ENCODE data around the gene UGT1A6. TPM values are rescaled to one million over a fixed set of nuclear protein-coding genes. Genes with fewer than 3 reads are reported as not detected.

The UGT1A6 gene
- total and polyA plus RNA-seq, 2 of the 13 experiments (the other 11 are each of a cell fraction or from before 2014, with no cell fraction given): 0.25 TPM; not detected in 1

- Histone ChIP-seq H4K20me1 (ENCODE audit: insufficient read depth, low read length) (no peaks in the 10 kb centered on the region), H3K79me2 (ENCODE audit: insufficient read depth, low read length) (no peaks in the 10 kb centered on the region), H3K27ac (ENCODE audit: extremely low read length, insufficient read depth, low read length) (no peak within 1 kb of the TSS), H3K9me3 (ENCODE audit: low read length) (no peaks in the 10 kb centered on the region), H3K36me3 (replicated peaks in 1 of 2; ENCODE audit: control insufficient read depth in 1 of 2, insufficient read depth in 2 of 2, low read length in 2 of 2) (no peaks in the 10 kb centered on the region), H3K9ac (ENCODE audit: insufficient read depth, low read depth, low read length) (no peak within 1 kb of the TSS), H3K4me1 (ENCODE audit: insufficient read depth, low read length) (peaks cover 46% of the 10 kb centered on the region), H3K27me3 (ENCODE audit: control insufficient read depth in 1 of 2, insufficient read depth in 2 of 2, low read length in 2 of 2) (peaks cover 9 to 74% of the 10 kb centered on the region in 2 experiments; a peak in 3 of 5 replicates), H2AFZ (ENCODE audit: low read length) (no peak within 1 kb of the TSS), H3K4me3 (replicated peaks in 1 of 3; ENCODE audit: insufficient read depth in 1 of 3, low read depth in 2 of 3, low read length in 3 of 3) (no peak within 1 kb of the TSS), H3K4me2 (ENCODE audit: low read depth, low read length) (no peak within 1 kb of the TSS)
- ChIA-PET CTCF (ENCODE audit: low intra/inter-chr PET ratio, low total read pairs) (no interaction called here), POLR2A (no interaction called here)
- FAIRE-seq: no peak
- no TSS peak for BruUV-seq (replicated peaks)
- in situ Hi-C loops (cut with HindIII; ENCODE audit: extremely low pct_ligation_motif_present, low pct_unique_long_range_greater_than_20kb) (no loop called here), intact Hi-C loops (cut with micrococcal nuclease; ENCODE audit: unreplicated experiment) (no loop called here)
- peak; percentile 30 for DNase-seq (ENCODE audit: low spot score)
- peak; percentile 13; the same call in 1 of the 3 replicates for ATAC-seq
- 62% methylated on average over 6 of the region's 6 CpGs for WGBS (ENCODE audit: low lambda C conversion rate)
- TF ChIP-seq NFKBIZ (CRISPR knock-in tag; IDR thresholded peaks at IDR 0.05) (no peak), ZNF674 (CRISPR knock-in tag; IDR thresholded peaks at IDR 0.05; ENCODE audit: low read depth) (no peak), EED (CRISPR knock-in tag; IDR thresholded peaks at IDR 0.05) (no peak), THAP11 (CRISPR knock-in tag; IDR thresholded peaks at IDR 0.05) (no peak), MED8 (CRISPR knock-in tag; IDR thresholded peaks at IDR 0.05; ENCODE audit: insufficient replicate concordance) (no peak), ELF4 (CRISPR knock-in tag; IDR thresholded peaks at IDR 0.05; ENCODE audit: borderline replicate concordance) (no peak), THAP8 (CRISPR knock-in tag; IDR thresholded peaks at IDR 0.05; ENCODE audit: borderline replicate concordance) (no peak), TEAD3 (CRISPR knock-in tag; optimal IDR thresholded peaks at IDR 0.05; ENCODE audit: borderline replicate concordance) (no peak), ARNT2 (CRISPR knock-in tag; IDR thresholded peaks at IDR 0.05; ENCODE audit: low read depth) (no peak), GATAD2A (CRISPR knock-in tag; IDR thresholded peaks at IDR 0.05) (0 out of 2 replicates have a peak, but pooled peaks have one; percentile 22), ZBTB38 (CRISPR knock-in tag; IDR thresholded peaks at IDR 0.05) (peak; percentile 34; the same call in 1 of the 2 replicates), ZNF678 (CRISPR knock-in tag; IDR thresholded peaks at IDR 0.05) (no peak), ZNF549 (CRISPR knock-in tag; IDR thresholded peaks at IDR 0.05) (no peak), REST (IDR thresholded peaks at IDR 0.05; ENCODE audit: borderline replicate concordance in 1 of 2, low read depth in 1 of 2, low read length in 2 of 2) (no peak), TIGD3 (CRISPR knock-in tag; IDR thresholded peaks at IDR 0.05; ENCODE audit: borderline replicate concordance) (no peak), USF2 (IDR thresholded peaks at IDR 0.05; ENCODE audit: low read depth, low read length) (peak; percentile 81), USF2 (CRISPR knock-in tag; IDR thresholded peaks at IDR 0.05; ENCODE audit: borderline replicate concordance) (peak; percentile 70; the same call in 1 of the 2 replicates), ZNF749 (CRISPR knock-in tag; IDR thresholded peaks at IDR 0.05; ENCODE audit: borderline replicate concordance) (no peak)
Measured at GRCh38 chr2:233760043-233760442, 67.4 kb downstream of the UGT1A6 start, which contains the start of gene UGT1A1. TSS of gene UGT1A1 (plus strand) at chr2:233760270. CDS start at chr2:233760288, 18 bp downstream.

All from HepG2 (cell line).